MM.1S (cell line): Measurements from ENCODE around the gene ABHD12.

Source experiments
- EZH2 ChIP-seq: fragments of 300-600 bp; sonication (generic); optimal IDR thresholded peaks from 2 replicates; pipeline ENCODE3; 2017; ENCODE audit warnings: low read depth, mild to moderate bottlenecking, antibody characterized with exemption, low read length, mixed read lengths
- EZH2phosphoT487 ChIP-seq: fragments of 300-600 bp; sonication (generic); IDR thresholded peaks from 2 replicates; pipeline ENCODE4 v1.6.1; 2018; ENCODE audit warnings: antibody characterized with exemption, low read length
- TF ChIP-seq, protein P1 (sequence below): fragments of 300-600 bp; sonication (generic); IDR thresholded peaks from 2 replicates; pipeline ENCODE4 v1.5.1; 2016; ENCODE audit warnings: antibody characterized with exemption, low read length, mixed read lengths

DNA sequence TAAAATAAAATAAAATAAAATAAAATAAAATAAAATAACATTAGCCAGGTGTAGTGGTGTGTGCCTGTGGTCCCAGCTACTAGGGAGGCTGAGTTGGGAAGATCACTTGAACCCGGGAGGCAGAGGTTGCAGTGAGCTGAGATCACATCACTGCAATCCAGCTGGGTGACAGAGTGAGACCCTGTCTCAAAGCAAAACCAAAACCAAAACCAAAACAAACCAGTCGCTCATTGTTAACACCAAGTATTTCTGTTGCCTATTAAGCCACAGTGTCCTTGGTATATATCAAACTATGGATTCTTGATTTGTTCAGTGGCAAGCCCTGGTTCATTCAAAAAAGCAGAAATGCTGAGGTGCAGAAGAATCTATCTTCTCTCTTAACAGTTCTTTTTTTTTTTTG is 77.0 kb downstream of the ABHD12 start:
- TF ChIP-seq, protein P1, sequence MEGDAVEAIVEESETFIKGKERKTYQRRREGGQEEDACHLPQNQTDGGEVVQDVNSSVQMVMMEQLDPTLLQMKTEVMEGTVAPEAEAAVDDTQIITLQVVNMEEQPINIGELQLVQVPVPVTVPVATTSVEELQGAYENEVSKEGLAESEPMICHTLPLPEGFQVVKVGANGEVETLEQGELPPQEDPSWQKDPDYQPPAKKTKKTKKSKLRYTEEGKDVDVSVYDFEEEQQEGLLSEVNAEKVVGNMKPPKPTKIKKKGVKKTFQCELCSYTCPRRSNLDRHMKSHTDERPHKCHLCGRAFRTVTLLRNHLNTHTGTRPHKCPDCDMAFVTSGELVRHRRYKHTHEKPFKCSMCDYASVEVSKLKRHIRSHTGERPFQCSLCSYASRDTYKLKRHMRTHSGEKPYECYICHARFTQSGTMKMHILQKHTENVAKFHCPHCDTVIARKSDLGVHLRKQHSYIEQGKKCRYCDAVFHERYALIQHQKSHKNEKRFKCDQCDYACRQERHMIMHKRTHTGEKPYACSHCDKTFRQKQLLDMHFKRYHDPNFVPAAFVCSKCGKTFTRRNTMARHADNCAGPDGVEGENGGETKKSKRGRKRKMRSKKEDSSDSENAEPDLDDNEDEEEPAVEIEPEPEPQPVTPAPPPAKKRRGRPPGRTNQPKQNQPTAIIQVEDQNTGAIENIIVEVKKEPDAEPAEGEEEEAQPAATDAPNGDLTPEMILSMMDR: no peak
- TF ChIP-seq EZH2 (no peak), EZH2phosphoT487 (no peak)
